ENCODE results near the gene GRM5. TPM values are rescaled to one million over a fixed set of nuclear protein-coding genes. Genes with fewer than 3 reads are reported as not detected.
"Not testable (repeated sequence)": the region's sequence is repeated elsewhere in the genome, so short reads cannot be mapped to it uniquely, and the experiment has no call there.

GRM5 gene
- total RNA-seq, 1 donor from 2014 or later: not detected

GRCh38 chr11:88886796-88887195 is 179.0 kb downstream of the GRM5 start:
- H3K4me3 Mint-ChIP-seq (ENCODE audit: unreplicated experiment): no peak overlapping the region
- peak; percentile 16 for DNase-seq
- no peaks in the 10 kb centered on the region for H3K27me3 Mint-ChIP-seq (ENCODE audit: unreplicated experiment)
- TF ChIP-seq, protein P1, sequence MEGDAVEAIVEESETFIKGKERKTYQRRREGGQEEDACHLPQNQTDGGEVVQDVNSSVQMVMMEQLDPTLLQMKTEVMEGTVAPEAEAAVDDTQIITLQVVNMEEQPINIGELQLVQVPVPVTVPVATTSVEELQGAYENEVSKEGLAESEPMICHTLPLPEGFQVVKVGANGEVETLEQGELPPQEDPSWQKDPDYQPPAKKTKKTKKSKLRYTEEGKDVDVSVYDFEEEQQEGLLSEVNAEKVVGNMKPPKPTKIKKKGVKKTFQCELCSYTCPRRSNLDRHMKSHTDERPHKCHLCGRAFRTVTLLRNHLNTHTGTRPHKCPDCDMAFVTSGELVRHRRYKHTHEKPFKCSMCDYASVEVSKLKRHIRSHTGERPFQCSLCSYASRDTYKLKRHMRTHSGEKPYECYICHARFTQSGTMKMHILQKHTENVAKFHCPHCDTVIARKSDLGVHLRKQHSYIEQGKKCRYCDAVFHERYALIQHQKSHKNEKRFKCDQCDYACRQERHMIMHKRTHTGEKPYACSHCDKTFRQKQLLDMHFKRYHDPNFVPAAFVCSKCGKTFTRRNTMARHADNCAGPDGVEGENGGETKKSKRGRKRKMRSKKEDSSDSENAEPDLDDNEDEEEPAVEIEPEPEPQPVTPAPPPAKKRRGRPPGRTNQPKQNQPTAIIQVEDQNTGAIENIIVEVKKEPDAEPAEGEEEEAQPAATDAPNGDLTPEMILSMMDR (IDR thresholded peaks at IDR 0.05; ENCODE audit: partially characterized antibody, unreplicated experiment): peak; percentile 44
- H3K9me3 Mint-ChIP-seq (ENCODE audit: unreplicated experiment): peaks cover 2% of the 10 kb centered on the region
- no peaks in the 10 kb centered on the region for H3K4me1 Mint-ChIP-seq (ENCODE audit: low read depth, unreplicated experiment)
- peaks cover 12% of the 10 kb centered on the region for H3K36me3 Mint-ChIP-seq (ENCODE audit: unreplicated experiment)
- H3K27ac Mint-ChIP-seq (ENCODE audit: unreplicated experiment): no peak overlapping the region

DNA sequence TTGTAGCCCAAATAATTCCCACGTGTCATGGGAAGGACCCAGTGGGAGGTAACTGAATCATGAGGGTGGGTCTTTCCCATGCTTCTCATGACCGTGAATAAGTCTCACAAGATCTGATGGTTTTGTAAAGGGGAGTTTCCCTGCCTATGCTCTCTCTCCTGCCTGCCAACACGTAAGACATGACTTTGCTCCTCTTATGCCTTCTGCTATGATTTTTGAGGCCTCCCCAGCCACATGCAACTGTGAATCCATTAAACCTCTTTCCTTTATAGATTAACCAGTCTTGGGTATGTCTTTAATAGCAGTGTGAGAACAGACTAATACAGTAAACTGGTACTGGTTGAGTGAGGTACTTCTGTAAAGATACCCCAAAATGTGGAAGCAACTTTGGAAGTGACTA is 183.0 kb downstream of the GRM5 start:
- H3K36me3 Mint-ChIP-seq (ENCODE audit: unreplicated experiment): peaks cover 12% of the 10 kb centered on the region
- H3K4me3 Mint-ChIP-seq (ENCODE audit: unreplicated experiment); H3K27ac Mint-ChIP-seq (ENCODE audit: unreplicated experiment): not testable (repeated sequence)

DNA sequence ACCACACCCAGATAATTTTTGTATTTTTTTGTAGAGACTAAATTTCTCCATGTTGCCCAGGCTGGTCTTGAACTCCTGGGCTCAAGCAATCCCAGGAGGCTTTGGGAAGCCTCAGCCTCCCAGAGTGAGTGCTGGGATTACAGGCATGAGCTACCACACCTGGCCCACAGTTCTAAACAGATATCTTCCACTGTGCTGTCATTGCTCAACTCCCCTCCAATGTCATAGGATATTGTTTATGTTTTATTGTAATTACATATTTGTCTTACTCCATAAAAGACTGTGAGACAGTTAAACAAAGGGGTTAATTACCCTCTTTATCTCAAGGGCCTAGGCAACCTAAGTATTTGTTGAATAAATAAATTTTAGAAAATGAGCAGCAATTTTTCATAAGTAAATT is 204.2 kb downstream of the GRM5 start:
- Mint-ChIP-seq H3K9me3 (ENCODE audit: unreplicated experiment) (no peaks in the 10 kb centered on the region), H3K27me3 (ENCODE audit: unreplicated experiment) (peaks cover 1% of the 10 kb centered on the region), H3K36me3 (ENCODE audit: unreplicated experiment) (no peaks in the 10 kb centered on the region), H3K4me1 (ENCODE audit: low read depth, unreplicated experiment) (no peaks in the 10 kb centered on the region), H3K4me3 (ENCODE audit: unreplicated experiment) (no peak overlapping the region), H3K27ac (ENCODE audit: unreplicated experiment) (no peak overlapping the region)
- TF ChIP-seq, protein P1 (IDR thresholded peaks at IDR 0.05; ENCODE audit: partially characterized antibody, unreplicated experiment): no peak
- DNase-seq: no peak

More for the DNA sequence above, 183.0 kb downstream of the GRM5 start:
- H3K27me3 Mint-ChIP-seq (ENCODE audit: unreplicated experiment); H3K4me1 Mint-ChIP-seq (ENCODE audit: low read depth, unreplicated experiment); H3K9me3 Mint-ChIP-seq (ENCODE audit: unreplicated experiment); DNase-seq: not testable (repeated sequence)

DNA sequence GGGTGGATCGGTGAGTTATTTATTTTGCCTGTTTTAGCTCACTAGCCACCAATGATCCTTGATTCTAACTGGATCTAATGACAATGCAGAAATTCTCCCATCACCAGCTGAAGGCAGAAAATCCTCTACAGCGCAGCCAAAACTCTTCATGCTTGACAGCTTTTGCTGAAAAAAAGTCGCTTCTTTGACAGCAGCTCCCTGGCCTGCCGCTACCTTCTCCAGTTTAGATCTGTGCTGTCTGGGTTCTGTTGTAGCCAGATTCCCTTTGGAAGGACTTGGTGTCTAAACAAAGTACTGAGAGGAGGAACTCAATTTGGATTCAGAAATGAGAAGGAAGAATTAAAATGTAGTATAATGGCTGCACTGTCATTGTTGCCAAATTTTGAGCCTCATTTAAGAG is 205.4 kb downstream of the GRM5 start:
- H3K4me3 Mint-ChIP-seq (ENCODE audit: unreplicated experiment); H3K27me3 Mint-ChIP-seq (ENCODE audit: unreplicated experiment); H3K4me1 Mint-ChIP-seq (ENCODE audit: low read depth, unreplicated experiment); H3K9me3 Mint-ChIP-seq (ENCODE audit: unreplicated experiment); DNase-seq; H3K27ac Mint-ChIP-seq (ENCODE audit: unreplicated experiment); H3K36me3 Mint-ChIP-seq (ENCODE audit: unreplicated experiment): not testable (repeated sequence)

- H3K27me3 Mint-ChIP-seq (ENCODE audit: unreplicated experiment); H3K27ac Mint-ChIP-seq (ENCODE audit: unreplicated experiment); DNase-seq; H3K36me3 Mint-ChIP-seq (ENCODE audit: unreplicated experiment); H3K4me1 Mint-ChIP-seq (ENCODE audit: low read depth, unreplicated experiment); H3K4me3 Mint-ChIP-seq (ENCODE audit: unreplicated experiment); H3K9me3 Mint-ChIP-seq (ENCODE audit: unreplicated experiment): not testable (repeated sequence)
These were observed 211.8 kb downstream of the GRM5 start for GRCh38 chr11:88853963-88854362.

- not testable (repeated sequence) for H3K4me1 Mint-ChIP-seq (ENCODE audit: low read depth, unreplicated experiment); DNase-seq; H3K27ac Mint-ChIP-seq (ENCODE audit: unreplicated experiment); H3K9me3 Mint-ChIP-seq (ENCODE audit: unreplicated experiment); H3K4me3 Mint-ChIP-seq (ENCODE audit: unreplicated experiment); H3K36me3 Mint-ChIP-seq (ENCODE audit: unreplicated experiment); H3K27me3 Mint-ChIP-seq (ENCODE audit: unreplicated experiment)
These were observed 214.2 kb downstream of the GRM5 start for GRCh38 chr11:88851547-88851946.

GRCh38 chr11:88849773-88850172 is 216.0 kb downstream of the GRM5 start:
- not testable (repeated sequence) for H3K9me3 Mint-ChIP-seq (ENCODE audit: unreplicated experiment); H3K27ac Mint-ChIP-seq (ENCODE audit: unreplicated experiment); H3K27me3 Mint-ChIP-seq (ENCODE audit: unreplicated experiment); DNase-seq; H3K4me3 Mint-ChIP-seq (ENCODE audit: unreplicated experiment); H3K4me1 Mint-ChIP-seq (ENCODE audit: low read depth, unreplicated experiment); H3K36me3 Mint-ChIP-seq (ENCODE audit: unreplicated experiment)

- no peaks in the 10 kb centered on the region for H3K9me3 Mint-ChIP-seq (ENCODE audit: unreplicated experiment)
- no peaks in the 10 kb centered on the region for H3K36me3 Mint-ChIP-seq (ENCODE audit: unreplicated experiment)
- H3K27ac Mint-ChIP-seq (ENCODE audit: unreplicated experiment): no peak overlapping the region
- DNase-seq: no peak
- H3K4me3 Mint-ChIP-seq (ENCODE audit: unreplicated experiment): no peak overlapping the region
- TF ChIP-seq, protein P1 (IDR thresholded peaks at IDR 0.05; ENCODE audit: partially characterized antibody, unreplicated experiment): no peak
- H3K4me1 Mint-ChIP-seq (ENCODE audit: low read depth, unreplicated experiment): peaks cover 2% of the 10 kb centered on the region
- no peaks in the 10 kb centered on the region for H3K27me3 Mint-ChIP-seq (ENCODE audit: unreplicated experiment)
These were observed 216.4 kb downstream of the GRM5 start for GRCh38 chr11:88849368-88849767.

- H3K9me3 Mint-ChIP-seq (ENCODE audit: unreplicated experiment); H3K36me3 Mint-ChIP-seq (ENCODE audit: unreplicated experiment); H3K27ac Mint-ChIP-seq (ENCODE audit: unreplicated experiment); H3K4me3 Mint-ChIP-seq (ENCODE audit: unreplicated experiment); H3K27me3 Mint-ChIP-seq (ENCODE audit: unreplicated experiment); DNase-seq; H3K4me1 Mint-ChIP-seq (ENCODE audit: low read depth, unreplicated experiment): not testable (repeated sequence)
These were observed 219.5 kb downstream of the GRM5 start for GRCh38 chr11:88846266-88846665.

DNA sequence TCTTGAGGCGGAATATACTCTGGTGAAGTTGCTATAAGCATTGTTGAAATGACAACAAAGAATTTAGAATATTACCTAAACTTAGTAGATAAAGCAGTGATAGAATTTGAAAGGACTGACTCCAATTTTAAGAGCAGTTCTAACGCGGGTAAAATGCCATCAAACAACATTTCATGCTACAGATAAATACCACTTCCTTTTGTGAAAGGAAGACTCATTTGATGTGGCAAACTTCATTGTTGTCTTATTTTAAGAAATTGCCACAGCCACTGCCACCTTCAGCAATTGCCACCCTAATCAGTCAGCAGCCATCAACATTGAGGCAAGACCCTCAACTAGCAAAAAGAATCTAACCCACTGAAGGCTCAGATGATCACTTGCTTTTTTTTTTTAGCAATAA is 220.8 kb downstream of the GRM5 start:
- H3K9me3 Mint-ChIP-seq (ENCODE audit: unreplicated experiment); H3K27me3 Mint-ChIP-seq (ENCODE audit: unreplicated experiment); H3K4me3 Mint-ChIP-seq (ENCODE audit: unreplicated experiment); H3K4me1 Mint-ChIP-seq (ENCODE audit: low read depth, unreplicated experiment); DNase-seq; H3K27ac Mint-ChIP-seq (ENCODE audit: unreplicated experiment); H3K36me3 Mint-ChIP-seq (ENCODE audit: unreplicated experiment): not testable (repeated sequence)

Measured in glutamatergic neuron (in vitro differentiated cells).